Measurements from ENCODE around the gene ATRN. TPM values are rescaled to one million over a fixed set of nuclear protein-coding genes. Genes with fewer than 3 reads are reported as not detected.

ATRN gene
- total and polyA plus RNA-seq, 2 donors from 2014 or later = 15.7 to 48.1 TPM

DNA sequence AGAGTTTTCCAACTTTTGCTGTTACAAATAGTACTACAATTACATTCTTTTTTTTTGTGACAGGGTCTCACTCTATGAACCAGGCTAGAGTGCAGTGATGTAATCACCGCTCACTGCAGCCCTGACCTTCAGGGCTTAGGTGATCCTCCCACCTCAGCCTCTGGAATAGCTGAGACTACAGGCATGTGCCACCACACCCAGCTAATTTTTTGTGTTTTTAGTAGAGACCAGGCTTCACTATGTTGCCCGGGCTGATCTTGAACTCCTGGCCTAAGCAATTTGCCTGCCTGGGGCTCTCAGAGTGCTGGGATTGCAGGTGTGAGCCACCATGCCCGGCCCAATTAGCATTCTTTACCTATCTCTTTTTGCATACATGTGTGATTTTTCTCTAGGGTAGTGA, 12.5 kb downstream of the ATRN start:
- Histone ChIP-seq H3K4me1 (ENCODE audit: control insufficient read depth in 2 of 3, insufficient read depth in 2 of 3, low read depth in 1 of 3, low read length in 3 of 3) (peaks cover 0 to 9% (median 0%) of the 10 kb centered on the region in 3 donors), H3K27me3 (ENCODE audit: control insufficient read depth, insufficient read depth, low read length) (no peaks in the 10 kb centered on the region), H3K27ac (ENCODE audit: low read depth in 2 of 2, low read length in 2 of 2) (no peak overlapping the region), H3K9ac (ENCODE audit: low read length in 3 of 3) (no peak overlapping the region), H3K4me3 (ENCODE audit: low read length in 3 of 3) (no peak overlapping the region), H3K9me3 (ENCODE audit: control insufficient read depth in 2 of 3, insufficient read depth in 1 of 3, low read length in 3 of 3) (no peaks in the 10 kb centered on the region), H3K36me3 (ENCODE audit: control insufficient read depth in 2 of 3, insufficient read depth in 3 of 3, low read length in 3 of 3) (no peaks in the 10 kb centered on the region)
- no peak for FAIRE-seq
- no peak for DNase-seq
- TF ChIP-seq, protein P1, sequence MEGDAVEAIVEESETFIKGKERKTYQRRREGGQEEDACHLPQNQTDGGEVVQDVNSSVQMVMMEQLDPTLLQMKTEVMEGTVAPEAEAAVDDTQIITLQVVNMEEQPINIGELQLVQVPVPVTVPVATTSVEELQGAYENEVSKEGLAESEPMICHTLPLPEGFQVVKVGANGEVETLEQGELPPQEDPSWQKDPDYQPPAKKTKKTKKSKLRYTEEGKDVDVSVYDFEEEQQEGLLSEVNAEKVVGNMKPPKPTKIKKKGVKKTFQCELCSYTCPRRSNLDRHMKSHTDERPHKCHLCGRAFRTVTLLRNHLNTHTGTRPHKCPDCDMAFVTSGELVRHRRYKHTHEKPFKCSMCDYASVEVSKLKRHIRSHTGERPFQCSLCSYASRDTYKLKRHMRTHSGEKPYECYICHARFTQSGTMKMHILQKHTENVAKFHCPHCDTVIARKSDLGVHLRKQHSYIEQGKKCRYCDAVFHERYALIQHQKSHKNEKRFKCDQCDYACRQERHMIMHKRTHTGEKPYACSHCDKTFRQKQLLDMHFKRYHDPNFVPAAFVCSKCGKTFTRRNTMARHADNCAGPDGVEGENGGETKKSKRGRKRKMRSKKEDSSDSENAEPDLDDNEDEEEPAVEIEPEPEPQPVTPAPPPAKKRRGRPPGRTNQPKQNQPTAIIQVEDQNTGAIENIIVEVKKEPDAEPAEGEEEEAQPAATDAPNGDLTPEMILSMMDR (IDR thresholded peaks at IDR 0.05; ENCODE audit: borderline replicate concordance, extremely low read depth, insufficient read depth) = no peak
- intact Hi-C loops (cut with DNase I) = no loop called here

DNA sequence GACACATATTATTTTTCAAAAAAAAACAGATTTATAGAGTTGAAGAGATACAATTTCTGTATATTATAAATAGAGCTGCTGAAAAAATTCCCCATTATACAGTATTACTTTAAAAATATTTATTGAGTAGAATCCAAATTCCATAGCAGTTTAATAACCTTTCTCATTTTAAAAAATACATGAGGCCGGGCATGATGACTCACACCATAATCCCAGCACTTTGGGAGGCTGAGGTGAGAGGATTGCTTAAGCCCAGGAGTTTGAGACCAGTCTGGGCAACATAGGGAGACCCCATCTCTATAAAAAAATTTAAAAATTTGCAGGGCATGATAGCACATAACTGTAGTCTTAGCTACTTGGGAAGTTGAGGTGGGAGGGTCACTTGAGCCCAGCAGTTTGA, 13.0 kb downstream of the ATRN start:
- Histone ChIP-seq H3K4me1 (ENCODE audit: control insufficient read depth in 2 of 3, insufficient read depth in 2 of 3, low read depth in 1 of 3, low read length in 3 of 3) (peaks cover 0 to 9% (median 0%) of the 10 kb centered on the region in 3 donors), H3K27me3 (ENCODE audit: control insufficient read depth, insufficient read depth, low read length) (no peaks in the 10 kb centered on the region), H3K27ac (ENCODE audit: low read depth in 2 of 2, low read length in 2 of 2) (no peak overlapping the region), H3K4me3 (ENCODE audit: low read length in 3 of 3) (no peak overlapping the region), H3K9me3 (ENCODE audit: control insufficient read depth in 2 of 3, insufficient read depth in 1 of 3, low read length in 3 of 3) (no peaks in the 10 kb centered on the region), H3K36me3 (ENCODE audit: control insufficient read depth in 2 of 3, insufficient read depth in 3 of 3, low read length in 3 of 3) (no peaks in the 10 kb centered on the region), H3K9ac (ENCODE audit: low read length in 3 of 3) (no peak overlapping the region)
- FAIRE-seq (no peak), DNase-seq (no peak)
- intact Hi-C loops (cut with DNase I) = no loop called here
- TF ChIP-seq, protein P1 (IDR thresholded peaks at IDR 0.05; ENCODE audit: borderline replicate concordance, extremely low read depth, insufficient read depth) = no peak

- intact Hi-C loops (cut with DNase I) = no loop called here
- TF ChIP-seq, protein P1 (IDR thresholded peaks at IDR 0.05; ENCODE audit: borderline replicate concordance, extremely low read depth, insufficient read depth) = no peak
- FAIRE-seq = no peak
Observed at GRCh38 chr20:3485913-3486312, 15.1 kb downstream of the ATRN start.

GRCh38 chr20:3486850-3487249, 16.0 kb downstream of the ATRN start:
- H3K9me3 ChIP-seq (ENCODE audit: control insufficient read depth in 2 of 3, insufficient read depth in 1 of 3, low read length in 3 of 3) = no peaks in the 10 kb centered on the region
- no peak overlapping the region for H3K4me3 ChIP-seq (ENCODE audit: low read length in 3 of 3)
- intact Hi-C loops (cut with DNase I) = no loop called here
- DNase-seq (no peak), FAIRE-seq (no peak)
- H3K36me3 ChIP-seq (ENCODE audit: control insufficient read depth in 2 of 3, insufficient read depth in 3 of 3, low read length in 3 of 3) = no peaks in the 10 kb centered on the region
- no peaks in the 10 kb centered on the region for H3K27me3 ChIP-seq (ENCODE audit: control insufficient read depth, insufficient read depth, low read length)
- H3K9ac ChIP-seq (ENCODE audit: low read length in 3 of 3) = no peak overlapping the region
- no peak overlapping the region for H3K27ac ChIP-seq (ENCODE audit: low read depth in 2 of 2, low read length in 2 of 2)
- TF ChIP-seq, protein P1 (IDR thresholded peaks at IDR 0.05; ENCODE audit: borderline replicate concordance, extremely low read depth, insufficient read depth) = no peak
- peaks cover 0 to 9% (median 0%) of the 10 kb centered on the region in 3 donors for H3K4me1 ChIP-seq (ENCODE audit: control insufficient read depth in 2 of 3, insufficient read depth in 2 of 3, low read depth in 1 of 3, low read length in 3 of 3)

More at GRCh38 chr20:3485913-3486312, 15.1 kb downstream of the ATRN start:
- no peaks in the 10 kb centered on the region for H3K27me3 ChIP-seq (ENCODE audit: control insufficient read depth, insufficient read depth, low read length)
- peaks cover 0 to 9% (median 0%) of the 10 kb centered on the region in 3 donors for H3K4me1 ChIP-seq (ENCODE audit: control insufficient read depth in 2 of 3, insufficient read depth in 2 of 3, low read depth in 1 of 3, low read length in 3 of 3)
- H3K9me3 ChIP-seq (ENCODE audit: control insufficient read depth in 2 of 3, insufficient read depth in 1 of 3, low read length in 3 of 3) = no peaks in the 10 kb centered on the region
- no peaks in the 10 kb centered on the region for H3K36me3 ChIP-seq (ENCODE audit: control insufficient read depth in 2 of 3, insufficient read depth in 3 of 3, low read length in 3 of 3)
- H3K9ac ChIP-seq (ENCODE audit: low read length in 3 of 3) = no peak overlapping the region
- DNase-seq = no peak
- H3K4me3 ChIP-seq (ENCODE audit: low read length in 3 of 3) = no peak overlapping the region
- H3K27ac ChIP-seq (ENCODE audit: low read depth in 2 of 2, low read length in 2 of 2) = no peak overlapping the region
